NCI-H446 (cell line): ENCODE results near the gene CDK15.

Experiments
- DNase-seq, 2 experiments: peaks; one replicate each; lab custom pipeline; 2025; lab: John Stamatoyannopoulos, UW

The CDK15 gene

DNA sequence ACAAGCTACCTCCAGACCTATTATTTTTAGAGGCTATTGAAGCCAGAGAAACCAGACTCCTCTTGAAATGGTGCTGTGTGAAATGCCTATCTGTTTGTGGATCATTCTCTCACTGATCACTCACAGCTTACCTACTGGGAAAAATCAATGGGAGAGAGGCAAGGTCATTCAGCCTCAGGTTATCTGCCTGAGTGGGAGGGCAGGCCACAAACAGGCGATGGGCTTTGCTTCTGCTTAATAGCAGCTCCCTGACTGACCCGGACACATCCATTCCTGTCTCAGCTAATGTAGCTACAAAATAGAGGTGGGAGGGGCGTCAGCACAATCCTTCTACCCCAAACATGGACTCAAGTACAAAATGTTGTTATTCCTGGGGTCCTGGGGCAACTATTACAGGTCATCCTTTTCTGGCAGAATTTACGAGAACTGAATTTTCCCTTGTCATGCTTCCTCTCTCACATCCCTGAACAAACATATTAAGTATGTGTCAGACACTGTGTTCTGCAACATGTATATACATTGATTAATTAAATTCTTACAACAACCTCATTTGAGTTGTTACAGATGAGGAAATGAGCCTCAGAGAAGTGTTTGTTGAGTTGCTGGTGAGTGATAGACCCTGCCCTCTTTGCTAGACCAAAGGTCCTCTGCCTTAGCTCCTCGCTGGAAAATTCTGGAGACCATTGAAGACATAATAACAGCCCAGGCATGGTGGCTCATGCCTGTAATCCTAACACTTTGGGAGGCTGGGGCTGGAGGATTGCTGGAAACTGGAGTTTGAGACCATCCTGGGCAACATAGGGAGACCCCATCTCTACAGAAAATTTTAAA lies 60.5 kb downstream of the CDK15 start:
- no peak for DNase-seq

DNA sequence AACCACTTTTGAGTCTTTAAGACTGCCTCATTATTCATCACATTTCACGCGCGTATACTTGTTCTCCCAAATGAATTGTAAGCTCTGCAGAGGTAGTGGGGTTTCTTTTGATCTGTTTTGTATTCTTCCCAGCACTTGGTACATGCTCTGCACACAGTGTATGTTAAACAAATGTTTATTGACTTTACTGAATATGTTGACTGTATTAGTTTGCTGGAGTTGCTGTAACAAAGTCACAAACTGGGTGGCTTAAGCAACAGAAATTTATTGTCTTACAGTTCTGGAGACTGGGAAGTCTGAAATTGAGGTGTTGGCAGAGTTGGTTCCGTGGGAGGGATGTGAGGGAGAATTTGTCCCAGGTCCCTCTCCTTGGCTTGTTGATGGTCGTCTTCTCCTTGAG lies 65.1 kb downstream of the CDK15 start:
- no peak for DNase-seq

DNA sequence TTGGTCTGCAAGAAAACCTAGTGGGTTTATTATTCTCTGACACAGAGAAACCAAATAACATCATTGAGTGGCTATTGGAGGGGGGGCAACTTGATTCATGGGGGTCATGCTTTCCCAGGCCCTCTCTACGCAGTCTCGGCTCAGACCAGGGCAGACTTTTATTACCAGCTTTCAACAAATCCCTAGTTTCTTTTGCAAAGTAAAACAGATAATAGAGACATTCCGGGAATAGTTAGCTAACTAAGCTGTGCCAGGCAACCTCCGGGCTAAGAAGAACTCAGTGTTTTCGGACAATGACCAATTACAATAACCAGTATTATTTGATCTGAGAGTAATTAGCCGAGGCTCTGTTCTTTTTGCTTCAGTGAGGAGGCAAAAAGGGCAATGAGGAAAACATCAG lies 66.3 kb downstream of the CDK15 start:
- DNase-seq: no peak

- no peak for DNase-seq
Measured at GRCh38 chr2:201879996-201880395, 73.7 kb downstream of the CDK15 start.

- no peak for DNase-seq
Measured at GRCh38 chr2:201880579-201880978, 74.2 kb downstream of the CDK15 start.

GRCh38 chr2:201880993-201881611 lies 74.8 kb downstream of the CDK15 start:
- DNase-seq: no peak

GRCh38 chr2:201881741-201882140 lies 75.4 kb downstream of the CDK15 start:
- DNase-seq: no peak

- peak in 1 of 2 experiments; percentile 40 for DNase-seq
Measured at GRCh38 chr2:201882353-201883090, 76.2 kb downstream of the CDK15 start.

- peak in 1 of 2 experiments; percentile 86 for DNase-seq
Measured at GRCh38 chr2:201883606-201884369, 77.5 kb downstream of the CDK15 start.

GRCh38 chr2:201886504-201886903 lies 80.2 kb downstream of the CDK15 start:
- no peak for DNase-seq

GRCh38 chr2:201887773-201888425 lies 81.6 kb downstream of the CDK15 start:
- DNase-seq: no peak

GRCh38 chr2:201888426-201888800 lies 82.1 kb downstream of the CDK15 start:
- no peak for DNase-seq

DNA sequence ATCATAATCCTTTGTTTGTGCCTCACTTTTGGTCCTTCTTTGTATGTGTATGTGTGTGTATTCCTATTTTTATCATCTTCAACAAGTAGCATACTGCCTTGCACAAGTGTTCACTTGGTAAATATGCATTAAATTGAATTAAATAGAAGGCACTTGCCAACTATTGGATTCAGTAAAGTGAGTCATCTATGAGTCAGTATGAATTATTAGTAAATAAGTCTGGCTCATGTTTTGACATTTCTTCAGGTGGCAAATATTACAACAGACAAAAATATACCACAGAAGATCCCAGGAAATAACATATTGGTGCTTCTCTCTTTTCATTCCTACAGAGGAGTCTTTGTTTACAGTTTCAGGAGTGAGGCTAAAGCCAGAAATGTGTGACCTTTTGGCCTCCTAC lies 84.1 kb downstream of the CDK15 start:
- peak in 1 of 2 experiments; percentile 10 for DNase-seq

GRCh38 chr2:201891676-201892075 lies 85.3 kb downstream of the CDK15 start:
- no peak for DNase-seq

- DNase-seq: no peak
Measured at GRCh38 chr2:201892516-201892915, 86.2 kb downstream of the CDK15 start.

DNA sequence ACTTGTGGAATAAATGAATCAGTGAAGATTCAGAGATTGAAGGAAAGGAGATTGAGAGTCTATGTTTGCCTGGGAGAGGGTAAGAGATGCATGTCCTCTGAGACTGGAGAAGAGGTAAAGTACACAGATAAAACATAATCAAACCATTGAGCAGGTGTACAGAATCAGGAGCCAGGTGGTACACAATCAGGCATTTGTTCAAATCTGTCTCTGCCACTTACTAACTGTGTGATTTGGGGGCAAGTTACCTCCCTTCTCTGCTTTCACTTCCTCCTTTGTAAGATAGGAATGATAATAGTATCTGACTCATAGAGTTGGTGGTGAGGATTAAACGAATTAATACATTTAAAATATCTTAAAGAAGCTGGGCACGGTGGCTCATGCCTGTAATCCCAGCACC lies 94.0 kb downstream of the CDK15 start:
- DNase-seq: no peak

- DNase-seq: no peak
Measured at GRCh38 chr2:201901786-201902185, 95.4 kb downstream of the CDK15 start.

DNA sequence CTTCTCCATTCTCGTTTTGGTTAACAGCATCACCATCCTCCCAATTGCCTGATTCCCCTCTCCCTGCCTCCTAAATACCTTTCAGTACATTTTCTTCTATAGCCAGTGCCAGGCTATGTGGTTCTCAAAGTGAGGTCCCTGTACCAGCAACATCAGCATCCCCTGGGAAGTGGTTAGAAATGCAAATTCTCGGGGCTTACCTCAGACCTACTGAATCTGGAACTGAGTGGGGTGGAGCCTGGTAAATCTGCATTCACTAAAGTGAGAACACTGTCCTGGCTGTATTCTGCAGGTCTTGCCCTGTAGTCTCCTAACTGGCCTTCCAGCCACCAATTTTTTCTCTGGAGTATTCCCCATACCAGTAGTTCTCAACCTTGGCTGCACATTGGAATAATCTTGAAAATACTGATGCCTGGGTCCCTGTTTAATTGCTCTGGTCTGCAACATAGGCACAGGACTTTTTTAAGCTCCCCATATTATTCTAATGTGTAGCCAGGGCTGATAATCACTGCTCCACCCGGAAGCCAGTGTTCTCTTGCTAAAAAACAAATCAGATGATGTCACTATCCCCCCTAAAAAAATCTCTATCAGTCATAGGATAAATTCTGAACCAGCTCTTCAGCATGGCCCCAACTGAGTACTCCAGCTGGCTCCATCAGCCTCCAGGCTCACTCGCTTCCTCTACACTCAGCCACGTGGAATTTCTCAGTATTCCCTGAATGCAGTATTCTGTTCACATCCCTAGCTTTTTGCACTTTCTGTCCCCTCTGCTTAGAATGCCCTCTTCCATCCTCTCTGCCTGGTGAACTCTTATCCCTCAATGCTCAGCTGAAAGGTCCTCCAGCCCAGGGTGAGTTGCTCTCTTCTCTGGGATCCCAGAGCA lies 98.4 kb downstream of the CDK15 start:
- DNase-seq: no peak

DNA sequence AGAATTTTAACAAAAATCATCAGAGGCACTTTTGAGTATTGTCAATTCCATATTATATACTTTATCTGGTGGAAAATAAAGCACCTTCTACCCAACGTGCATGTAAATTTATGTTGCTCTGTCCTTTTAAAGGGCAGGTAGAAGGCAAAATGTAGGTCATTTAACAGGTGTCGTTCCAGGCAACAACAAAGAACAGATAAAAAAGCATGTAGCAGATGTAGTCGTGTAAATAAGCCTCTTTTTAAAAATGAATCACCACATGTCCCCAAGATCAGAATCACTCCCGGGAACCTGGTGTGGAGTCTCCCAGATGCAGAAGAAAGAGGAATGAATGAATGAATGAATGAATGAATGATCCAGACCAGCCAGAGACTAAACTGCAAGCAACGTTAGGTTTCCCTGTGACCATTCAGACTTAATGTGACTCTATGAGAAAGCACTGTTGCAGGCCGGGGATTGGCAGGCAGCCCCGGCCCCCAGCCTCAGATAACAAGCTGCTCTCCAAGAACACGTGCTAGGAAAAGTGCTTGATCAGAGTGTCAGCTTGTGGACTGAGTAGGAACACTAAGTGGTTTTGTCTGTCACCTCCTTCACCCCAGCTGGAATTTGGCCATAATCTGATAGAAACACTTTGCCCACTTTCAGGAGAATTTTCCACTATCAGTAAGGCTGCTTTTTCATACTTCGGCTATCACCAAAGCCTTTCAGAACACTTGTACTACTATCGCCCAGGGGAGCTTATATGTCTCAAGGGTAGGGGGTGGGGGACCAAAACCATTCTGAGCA lies 100.6 kb downstream of the CDK15 start:
- DNase-seq: no peak

DNA sequence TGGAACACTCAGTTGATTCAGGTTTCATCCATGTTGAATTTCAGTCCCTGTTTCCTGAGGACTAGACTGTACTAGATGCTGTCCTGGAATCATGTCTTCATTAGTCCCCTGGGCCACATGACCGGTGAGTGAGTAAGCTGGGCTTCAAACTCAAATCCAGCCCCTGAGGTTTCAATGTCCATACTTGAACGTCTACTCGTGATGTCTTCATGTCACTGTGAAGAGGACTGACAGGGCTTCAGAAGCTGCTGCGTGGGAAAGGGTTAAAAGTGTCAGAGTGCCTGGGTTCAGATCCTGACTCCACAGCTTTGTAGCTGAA lies 101.2 kb downstream of the CDK15 start:
- no peak for DNase-seq
